Fibroblast of pulmonary artery (primary cell): Measurements from ENCODE around the gene ATP6V0E2.

Experiments
- DNase-seq: peaks from one replicate; pipeline ENCODE4 v3.0.0-alpha.2; 2010; ENCODE audit warnings: low read depth
- H3K4me3 ChIP-seq: replicated peaks from 2 replicates; pipeline ENCODE4 v1.5.1; 2011; ENCODE audit warnings: low read depth, mild to moderate bottlenecking, control low read depth, low read length, moderate library complexity
- CTCF ChIP-seq: IDR thresholded peaks from 2 replicates; pipeline ENCODE4 v1.5.1; 2011; ENCODE audit warnings: mild to moderate bottlenecking, control low read depth, low read length, inconsistent platforms; ENCODE audit errors: missing control alignments

ATP6V0E2 gene

DNA sequence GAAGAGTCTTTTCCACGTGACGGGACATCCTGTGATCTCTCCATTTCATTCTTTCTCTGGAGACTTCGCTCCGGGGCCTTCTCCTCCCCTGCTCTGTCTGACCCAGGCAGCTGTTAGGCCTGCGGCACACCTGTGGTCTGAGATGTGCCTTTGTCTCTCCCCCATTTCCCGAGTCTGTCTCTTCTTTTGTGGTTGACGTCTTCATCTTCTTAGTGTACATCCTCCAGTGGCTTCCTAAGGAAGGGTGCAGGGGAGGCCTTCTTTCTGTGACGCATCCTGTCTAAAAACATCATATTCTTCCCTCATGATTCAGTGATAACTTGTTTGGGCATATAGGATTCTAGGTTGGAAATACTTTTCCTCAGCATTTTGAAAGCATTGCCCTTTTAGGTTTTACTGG is 17.2 kb upstream of the ATP6V0E2 start:
- no peak for DNase-seq
- no peak overlapping the region for H3K4me3 ChIP-seq
- no peak for TF ChIP-seq CTCF

DNA sequence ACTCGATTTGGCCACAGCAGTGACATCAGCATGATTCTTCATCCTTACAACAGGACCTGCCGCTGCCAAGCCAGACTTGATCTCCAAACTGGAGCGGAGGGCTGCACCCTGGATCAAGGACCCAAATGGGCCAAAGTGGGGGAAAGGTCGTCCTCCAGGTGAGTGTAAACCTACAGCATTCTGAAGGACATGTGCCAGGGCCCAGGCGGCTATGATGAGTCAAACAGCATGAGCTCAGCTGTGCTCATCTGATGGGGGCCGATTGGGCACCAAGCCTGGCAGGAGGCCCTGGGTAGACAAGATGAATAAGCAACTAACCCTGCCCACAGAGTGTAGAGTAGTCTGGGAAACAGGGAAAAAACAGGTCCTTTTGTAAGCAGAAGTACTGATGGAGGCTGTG is 14.4 kb upstream of the ATP6V0E2 start:
- no peak for TF ChIP-seq CTCF
- no peak for DNase-seq
- no peak overlapping the region for H3K4me3 ChIP-seq

GRCh38 chr7:149859876-149860275 is 13.9 kb upstream of the ATP6V0E2 start:
- no peak overlapping the region for H3K4me3 ChIP-seq
- no peak for TF ChIP-seq CTCF
- no peak for DNase-seq

DNA sequence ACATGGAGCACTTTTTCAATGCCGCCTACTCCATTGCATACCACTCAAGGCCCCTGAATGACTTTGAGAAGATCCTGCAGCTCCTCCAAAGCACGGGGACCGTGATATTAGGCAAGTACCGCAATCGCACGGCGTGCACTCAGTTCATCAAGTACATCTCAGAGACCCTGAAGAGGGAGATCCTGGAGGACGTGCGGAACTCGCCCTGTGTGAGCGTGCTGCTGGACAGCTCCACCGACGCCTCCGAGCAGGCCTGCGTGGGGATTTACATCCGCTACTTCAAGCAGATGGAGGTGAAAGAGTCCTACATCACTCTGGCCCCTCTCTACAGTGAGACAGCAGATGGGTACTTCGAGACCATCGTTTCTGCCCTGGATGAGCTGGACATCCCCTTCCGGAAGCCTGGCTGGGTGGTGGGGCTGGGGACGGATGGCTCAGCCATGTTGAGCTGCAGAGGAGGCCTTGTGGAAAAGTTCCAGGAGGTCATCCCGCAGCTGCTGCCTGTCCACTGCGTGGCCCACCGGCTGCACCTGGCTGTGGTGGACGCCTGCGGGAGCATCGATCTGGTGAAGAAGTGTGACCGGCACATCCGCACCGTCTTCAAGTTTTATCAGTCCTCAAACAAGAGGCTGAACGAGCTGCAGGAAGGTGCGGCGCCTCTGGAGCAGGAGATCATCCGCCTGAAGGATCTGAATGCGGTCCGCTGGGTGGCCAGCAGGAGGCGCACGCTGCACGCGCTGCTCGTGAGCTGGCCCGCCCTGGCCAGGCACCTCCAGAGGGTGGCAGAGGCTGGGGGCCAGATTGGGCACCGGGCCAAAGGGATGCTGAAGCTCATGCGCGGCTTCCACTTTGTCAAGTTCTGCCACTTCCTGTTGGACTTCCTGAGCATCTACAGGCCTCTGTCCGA is 12.7 kb upstream of the ATP6V0E2 start:
- TF ChIP-seq CTCF = peak; percentile 28
- no peak overlapping the region for H3K4me3 ChIP-seq
- DNase-seq = no peak

DNA sequence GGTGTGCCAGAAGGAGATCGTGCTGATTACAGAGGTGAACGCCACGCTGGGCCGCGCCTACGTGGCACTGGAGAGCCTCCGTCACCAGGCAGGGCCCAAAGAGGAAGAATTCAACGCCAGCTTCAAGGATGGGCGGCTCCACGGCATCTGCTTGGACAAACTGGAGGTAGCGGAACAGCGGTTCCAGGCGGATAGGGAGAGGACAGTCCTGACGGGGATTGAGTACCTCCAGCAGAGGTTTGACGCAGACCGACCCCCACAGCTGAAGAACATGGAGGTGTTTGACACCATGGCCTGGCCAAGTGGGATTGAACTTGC is 12.1 kb upstream of the ATP6V0E2 start:
- no peak for DNase-seq
- no peak for TF ChIP-seq CTCF
- no peak overlapping the region for H3K4me3 ChIP-seq

- no peak overlapping the region for H3K4me3 ChIP-seq
- TF ChIP-seq CTCF = no peak
- DNase-seq = no peak
Observed at GRCh38 chr7:149862156-149862555, 11.6 kb upstream of the ATP6V0E2 start.

- no peak overlapping the region for H3K4me3 ChIP-seq
- no peak for TF ChIP-seq CTCF
- no peak for DNase-seq
Observed at GRCh38 chr7:149863500-149863899, 10.3 kb upstream of the ATP6V0E2 start.
